Activated CD4-positive, alpha-beta T cell treated with anti-CD3 and anti-CD28 coated beads for 4 hours (primary cell): ENCODE measurements around the gene IQCK.
A peak's percentile ranks its signal among the peaks of the same experiment; 100 is the strongest.
"Not testable (repeated sequence)": the region's sequence is repeated elsewhere in the genome, so short reads cannot be mapped to it uniquely, and the experiment has no call there.

ENCODE experiments used
- DNase-seq, 2 donors: peaks; one replicate each; pipeline ENCODE4 v3.0.0-alpha.2; 2020

Gene IQCK

GRCh38 chr16:19717741-19718623 lies at the start of gene IQCK, which contains the start of gene KNOP1:
Gene IQCK, plus strand, starts transcription at chr16:19718271. Its CDS starts 36 bp downstream, at chr16:19718307.
Gene KNOP1, minus strand, starts transcription at chr16:19718227. Its CDS starts 3,192 bp downstream, at chr16:19715035.
- DNase-seq = peak; percentile 86 to 92

- no peak for DNase-seq
Measured at GRCh38 chr16:19672378-19672777, 45.7 kb upstream of the IQCK start.

- no peak for DNase-seq
Measured at GRCh38 chr16:19674485-19674884, 43.6 kb upstream of the IQCK start.

GRCh38 chr16:19677402-19677801 lies 40.7 kb upstream of the IQCK start:
- DNase-seq = no peak

GRCh38 chr16:19678804-19679203 lies 39.3 kb upstream of the IQCK start:
- no peak for DNase-seq

- not testable (repeated sequence) for DNase-seq
Measured at GRCh38 chr16:19679281-19679680, 38.8 kb upstream of the IQCK start.

GRCh38 chr16:19680881-19681340 lies 37.2 kb upstream of the IQCK start:
- DNase-seq = no peak

GRCh38 chr16:19681637-19682036 lies 36.4 kb upstream of the IQCK start:
- DNase-seq = no peak

GRCh38 chr16:19683453-19684236 lies 34.4 kb upstream of the IQCK start:
- no peak for DNase-seq

- DNase-seq = no peak
Measured at GRCh38 chr16:19685176-19685575, 32.9 kb upstream of the IQCK start.

- DNase-seq = no peak
Measured at GRCh38 chr16:19687279-19687678, 30.8 kb upstream of the IQCK start.

- DNase-seq = no peak
Measured at GRCh38 chr16:19688396-19689024, 29.6 kb upstream of the IQCK start.

GRCh38 chr16:19689342-19689741 lies 28.7 kb upstream of the IQCK start:
- DNase-seq = no peak

- no peak for DNase-seq
Measured at GRCh38 chr16:19690196-19690595, 27.9 kb upstream of the IQCK start.

- DNase-seq = no peak
Measured at GRCh38 chr16:19691161-19691711, 26.8 kb upstream of the IQCK start.

- DNase-seq = no peak
Measured at GRCh38 chr16:19694989-19695388, 23.1 kb upstream of the IQCK start.

GRCh38 chr16:19696328-19696727 lies 21.7 kb upstream of the IQCK start:
- peak; percentile 55 to 60 for DNase-seq

- DNase-seq = no peak
Measured at GRCh38 chr16:19696961-19697360, 21.1 kb upstream of the IQCK start.

GRCh38 chr16:19697756-19698318 lies 20.2 kb upstream of the IQCK start:
- no peak for DNase-seq

GRCh38 chr16:19698480-19699465 lies 19.3 kb upstream of the IQCK start:
- no peak for DNase-seq

- no peak for DNase-seq
Measured at GRCh38 chr16:19699472-19699871, 18.6 kb upstream of the IQCK start.
